H1 (cell line): ENCODE data around the gene ITPR1. TPM values are rescaled to one million over a fixed set of nuclear protein-coding genes. Genes with fewer than 3 reads are reported as not detected.

Experiments
- CTCF ChIA-PET: fragments of 300-600 bp; sonication (Branson Sonifier 250); formaldehyde crosslinking; loops from one replicate; lab custom pipeline; 2021; ENCODE audit not compliant: partially characterized antibody; lab: Charles Lee
- POLR2A ChIA-PET: fragments of 300-600 bp; sonication (Branson Sonifier 250); formaldehyde crosslinking; loops from one replicate; lab custom pipeline; 2021; ENCODE audit warnings: inconsistent platforms; ENCODE audit not compliant: partially characterized antibody; lab: Charles Lee
- DNase-seq, 2 experiments: peaks; one replicate each; pipeline versions ENCODE4 v3.0.0 to v3.0.0-alpha.2; 2010 to 2022; ENCODE audit warnings: low spot score in 2 of 2, low read depth in 1 of 2, mixed read lengths in 1 of 2
- FAIRE-seq: peaks from 2 replicates; lab custom pipeline; 2011; peaks lifted over from hg19 to GRCh38; lab: Jason Lieb, UNC
- H2AFZ ChIP-seq: 2 replicates; pipeline ENCODE4 v1.8.1; 2012; ENCODE audit warnings: low read length, inconsistent platforms
- H2AK5ac ChIP-seq: 2 replicates; pipeline ENCODE4 v1.6.1; 2013; ENCODE audit warnings: low read depth, low read length
- H2BK120ac ChIP-seq: replicated peaks from 2 replicates; pipeline ENCODE3; 2013; ENCODE audit warnings: low read depth, low read length, inconsistent platforms
- H2BK12ac ChIP-seq: 2 replicates; pipeline ENCODE4 v1.6.1; 2013; ENCODE audit warnings: low read depth, low read length
- H2BK15ac ChIP-seq: 2 replicates; pipeline ENCODE4 v1.6.1; 2013; ENCODE audit warnings: low read length
- H2BK20ac ChIP-seq: 2 replicates; pipeline ENCODE4 v1.6.1; 2013; ENCODE audit warnings: low read length
- H2BK5ac ChIP-seq: 2 replicates; pipeline ENCODE4 v1.6.1; 2013; ENCODE audit warnings: low read depth, low read length
- H3K14ac ChIP-seq: 2 replicates; pipeline ENCODE4 v1.6.1; 2013; ENCODE audit warnings: inconsistent platforms; ENCODE audit not compliant: insufficient read length
- H3K18ac ChIP-seq: 2 replicates; pipeline ENCODE4 v1.6.1; 2013; ENCODE audit warnings: low read length; ENCODE audit errors: extremely low read depth
- H3K23ac ChIP-seq: 2 replicates; pipeline ENCODE4 v1.6.1; 2013; ENCODE audit warnings: inconsistent platforms; ENCODE audit not compliant: insufficient read length
- H3K23me2 ChIP-seq: 2 replicates; pipeline ENCODE4 v1.6.1; 2013; ENCODE audit warnings: low read depth, low read length
- H3K27ac ChIP-seq: 2 replicates; pipeline ENCODE4 v1.6.1; 2011; ENCODE audit warnings: low read depth, low read length, inconsistent platforms
- H3K27me3 ChIP-seq, 4 experiments: replicated peaks in 1 of 4; 1 replicate in 1 of 4; 2 replicates in 3 of 4; pipeline versions ENCODE4 v1.6.1 to v1.8.1; 2011 to 2013; ENCODE audit warnings: low read length in 3 of 4, mild to moderate bottlenecking in 3 of 4, inconsistent platforms in 2 of 4, mixed read lengths in 2 of 4, moderate library complexity in 1 of 4; ENCODE audit not compliant: control insufficient read depth in 3 of 4, insufficient read depth in 3 of 4; ENCODE audit errors: extremely low read depth in 1 of 4
- H3K36me3 ChIP-seq, 4 experiments: 2 replicates each; pipeline versions ENCODE4 v1.6.1 to v1.8.1; 2011 to 2013; ENCODE audit warnings: mild to moderate bottlenecking in 4 of 4, low read length in 3 of 4, moderate library complexity in 2 of 4, control low read depth in 1 of 4, inconsistent platforms in 1 of 4; ENCODE audit not compliant: insufficient read depth in 4 of 4, control insufficient read depth in 2 of 4
- H3K4ac ChIP-seq: replicated peaks from 2 replicates; pipeline ENCODE3; 2013; ENCODE audit warnings: low read length, low read depth, mixed read lengths, inconsistent platforms; ENCODE audit not compliant: insufficient read length
- H3K4me1 ChIP-seq, 4 experiments: replicated peaks in 1 of 4; 1 replicate in 1 of 4; 2 replicates in 3 of 4; pipeline versions ENCODE4 v1.6.1 to v1.8.1; 2011 to 2013; ENCODE audit warnings: low read length in 3 of 4, inconsistent platforms in 2 of 4, mixed read lengths in 1 of 4; ENCODE audit not compliant: insufficient read depth in 4 of 4, control insufficient read depth in 3 of 4
- H3K4me2 ChIP-seq, 2 experiments: 2 replicates each; pipeline versions ENCODE4 v1.6.1 to v1.8.1; 2011 to 2013; ENCODE audit warnings: low read depth in 2 of 2, low read length in 2 of 2, control low read depth in 1 of 2, inconsistent platforms in 1 of 2, mild to moderate bottlenecking in 1 of 2; ENCODE audit not compliant: insufficient read depth in 1 of 2
- H3K4me3 ChIP-seq, 4 experiments: fragments of 200-600, 300-600 bp in 1 of 4; sonication (generic), shearing (Covaris generic), sonication (Bioruptor Twin) in 1 of 4; 2 replicates each; pipeline versions ENCODE4 v1.5.1 to v1.8.1; 2011 to 2016; ENCODE audit warnings: low read length in 4 of 4, low read depth in 3 of 4, control low read depth in 2 of 4, inconsistent platforms in 2 of 4, mild to moderate bottlenecking in 2 of 4, mixed read lengths in 1 of 4, moderate library complexity in 1 of 4; ENCODE audit not compliant: insufficient read depth in 2 of 4; ENCODE audit errors: extremely low read depth in 1 of 4
- H3K56ac ChIP-seq: replicated peaks from 2 replicates; pipeline ENCODE3; 2013; ENCODE audit warnings: low read depth, mild to moderate bottlenecking, mixed read lengths, low read length, inconsistent platforms; ENCODE audit not compliant: insufficient read length
- H3K79me1 ChIP-seq: 2 replicates; pipeline ENCODE4 v1.6.1; 2013; ENCODE audit warnings: low read depth, low read length, control low read depth
- H3K79me2 ChIP-seq, 2 experiments: 2 replicates each; pipeline versions ENCODE4 v1.6.1 to v1.8.1; 2012 to 2013; ENCODE audit warnings: low read length in 2 of 2, mild to moderate bottlenecking in 2 of 2, inconsistent platforms in 1 of 2; ENCODE audit not compliant: insufficient read depth in 2 of 2, control insufficient read depth in 1 of 2
- H3K9ac ChIP-seq, 4 experiments: replicated peaks in 1 of 4; 1 replicate in 1 of 4; 2 replicates in 3 of 4; pipeline versions ENCODE4 v1.6.1 to v1.8.1; 2011 to 2013; ENCODE audit warnings: low read depth in 3 of 4, low read length in 3 of 4, control low read depth in 2 of 4, mild to moderate bottlenecking in 2 of 4, moderate library complexity in 2 of 4, inconsistent platforms in 1 of 4; ENCODE audit errors: extremely low read depth in 1 of 4
- H3K9me3 ChIP-seq, 2 experiments: 2 replicates each; pipeline versions ENCODE4 v1.6.1 to v1.8.1; 2012 to 2013; ENCODE audit warnings: mild to moderate bottlenecking in 2 of 2, moderate library complexity in 2 of 2, control low read depth in 1 of 2, inconsistent platforms in 1 of 2, low read depth in 1 of 2, low read length in 1 of 2, mixed read lengths in 1 of 2; ENCODE audit not compliant: insufficient read depth in 2 of 2
- H4K20me1 ChIP-seq, 2 experiments: replicated peaks in 1 of 2; 2 replicates each; pipeline versions ENCODE3 to v1.8.1; 2011 to 2013; ENCODE audit warnings: inconsistent platforms in 2 of 2, low read length in 2 of 2, mild to moderate bottlenecking in 1 of 2; ENCODE audit not compliant: insufficient read depth in 2 of 2, control insufficient read depth in 1 of 2
- H4K5ac ChIP-seq: 2 replicates; pipeline ENCODE4 v1.6.1; 2013; ENCODE audit warnings: low read length, low read depth, mixed read lengths, inconsistent platforms; ENCODE audit not compliant: insufficient read length
- H4K8ac ChIP-seq: 2 replicates; pipeline ENCODE4 v1.8.0; 2013; ENCODE audit warnings: mild to moderate bottlenecking, moderate library complexity, low read length, inconsistent platforms; ENCODE audit not compliant: insufficient read depth; ENCODE audit errors: extremely low read depth
- H4K91ac ChIP-seq: replicated peaks from 2 replicates; pipeline ENCODE3; 2013; ENCODE audit warnings: low read length, mixed read lengths, inconsistent platforms; ENCODE audit not compliant: insufficient read length
- CBX8 ChIP-seq: fragments of 300-800, 300-1000 bp; sonication (generic); IDR thresholded peaks from 2 replicates; pipeline ENCODE4 v1.7.1; 2016; ENCODE audit warnings: low read depth, low read length, borderline replicate concordance
- FOSL1 ChIP-seq: IDR thresholded peaks from 2 replicates; pipeline ENCODE4 v1.6.1; 2011; ENCODE audit warnings: mild to moderate bottlenecking, low read depth, low read length, moderate library complexity; ENCODE audit not compliant: insufficient read depth
- JUN ChIP-seq: IDR thresholded peaks from 2 replicates; pipeline ENCODE4 v1.6.1; 2011; ENCODE audit warnings: low read depth, mild to moderate bottlenecking, improper control_type of control experiment, low read length
- KDM1A ChIP-seq: fragments of 200-600, 300-600 bp; sonication (generic); IDR thresholded peaks from 2 replicates; pipeline ENCODE4 v1.7.1; 2016; ENCODE audit warnings: mild to moderate bottlenecking, low read length, borderline replicate concordance
- MAX ChIP-seq: IDR thresholded peaks from 2 replicates; pipeline ENCODE4 v1.6.1; 2012; ENCODE audit warnings: inconsistent platforms
- RAD21 ChIP-seq, 2 experiments: IDR thresholded peaks in 1 of 2; conservative IDR thresholded peaks in 1 of 2; 2 replicates each; pipeline ENCODE4 v1.6.1; 2011; ENCODE audit warnings: low read depth in 2 of 2, low read length in 2 of 2, improper control_type of control experiment in 1 of 2, inconsistent platforms in 1 of 2, mild to moderate bottlenecking in 1 of 2, moderate library complexity in 1 of 2
- RFX5 ChIP-seq: IDR thresholded peaks from 2 replicates; pipeline ENCODE4 v1.6.1; 2011; ENCODE audit warnings: low read depth, low read length, improper control_type of control experiment, borderline replicate concordance
- RXRA ChIP-seq: IDR thresholded peaks from 2 replicates; pipeline ENCODE4 v1.6.1; 2011; ENCODE audit warnings: low read depth, mild to moderate bottlenecking, low read length, moderate library complexity; ENCODE audit not compliant: insufficient read depth
- SAP30 ChIP-seq: fragments of 300-600 bp; sonication (generic); IDR thresholded peaks from 2 replicates; pipeline ENCODE4 v1.7.1; 2012; ENCODE audit warnings: low read length, moderate library complexity, mild to moderate bottlenecking, inconsistent platforms; ENCODE audit not compliant: insufficient read depth, insufficient replicate concordance
- SIN3A ChIP-seq, 2 experiments: IDR thresholded peaks in 1 of 2; conservative IDR thresholded peaks in 1 of 2; 2 replicates each; pipeline ENCODE4 v1.6.1; 2011 to 2012; ENCODE audit warnings: low read length in 2 of 2, improper control_type of control experiment in 1 of 2, low read depth in 1 of 2, mild to moderate bottlenecking in 1 of 2
- SIX5 ChIP-seq: IDR thresholded peaks from 2 replicates; pipeline ENCODE4 v1.6.1; 2011; ENCODE audit warnings: mild to moderate bottlenecking, low read depth, low read length
- TAF1 ChIP-seq: IDR thresholded peaks from 2 replicates; pipeline ENCODE4 v1.6.1; 2011; ENCODE audit warnings: mild to moderate bottlenecking, low read depth, low read length
- WGBS, 2 experiments: shearing (Covaris generic) in 1 of 2; methylation state at CpG; one replicate each; pipeline versions ENCODE4 v1.1.6 to v1.1.7; 2013 to 2015; ENCODE audit warnings: low lambda C conversion rate in 2 of 2, mixed read lengths in 2 of 2, inconsistent platforms in 1 of 2, low coverage in 1 of 2, missing lambda C conversion rate in 1 of 2; ENCODE audit not compliant: insufficient replicate concordance in 2 of 2, insufficient coverage in 1 of 2, insufficient read length in 1 of 2; ENCODE audit errors: extremely low coverage in 1 of 2, missing lambda C conversion rate in 1 of 2; 5-methylcytosine and 5-hydroxymethylcytosine counted together
- polyA plus RNA-seq, 7 experiments: library from polyadenylated mRNA; depleted of rRNA in 3 of 7; stranded (reverse) in 5 of 7; unstranded in 2 of 7; fragments of >200 nt in 5 of 7; fragments of 200-250 nt in 2 of 7; gene quantifications; 1 replicate in 5 of 7; 2 replicates in 1 of 7; 4 replicates in 1 of 7; pipeline versions ENCODE4 v1.2.1 to v1.2.3, GENCODE V29; 2011 to 2013; ENCODE audit warnings: missing spikeins in 2 of 7, mixed read lengths in 2 of 7
- total RNA-seq: library from RNA; stranded (reverse); fragmentation: NEBNext Ultra II Directional; extraction: Animal tissue kit (Norgen Biotek cat#: 25700); gene quantifications from 2 replicates; pipeline ENCODE4 v1.2.1, GENCODE V29; 2021

The ITPR1 gene
- total and polyA plus RNA-seq, 2 of the 8 experiments (the other 6 are each of a cell fraction or from before 2014, with no cell fraction given): 2.5 to 16.3 TPM

- Histone ChIP-seq H2BK15ac (no peak overlapping the region), H3K9ac (no peak overlapping the region), H3K23me2 (no peaks in the 10 kb centered on the region), H2BK120ac (no peak overlapping the region), H2AFZ (no peak overlapping the region), H3K56ac (no peak overlapping the region), H2BK5ac (no peak overlapping the region), H3K4me1 (no peaks in the 10 kb centered on the region), H3K27me3 (no peaks in the 10 kb centered on the region), H3K36me3 (no peaks in the 10 kb centered on the region), H3K4me2 (no peak overlapping the region), H3K4ac (no peak overlapping the region), H3K9me3 (no peaks in the 10 kb centered on the region), H4K5ac (no peak overlapping the region), H3K27ac (no peak overlapping the region), H3K14ac (no peak overlapping the region), H3K79me2 (no peaks in the 10 kb centered on the region), H3K79me1 (no peaks in the 10 kb centered on the region), H4K91ac (no peak overlapping the region), H4K8ac (no peak overlapping the region), H4K20me1 (no peaks in the 10 kb centered on the region), H3K4me3 (no peak overlapping the region), H3K23ac (no peak overlapping the region), H2AK5ac (no peak overlapping the region), H2BK12ac (no peak overlapping the region), H3K18ac (no peak overlapping the region), H2BK20ac (no peak overlapping the region)
- DNase-seq: no peak
- POLR2A ChIA-PET: no interaction called here
- WGBS, 2 experiments: 87% methylated on average over 12 of the region's 12 CpGs; no CpG with 5 or more reads in 1 of the 2 experiments
- FAIRE-seq: no peak
- CTCF ChIA-PET: interaction anchor here (1.0 to 1.3 kb wide), 4 partner anchors 14 to 217 kb away, joined by 3 to 4 read pairs (median 3); no protein-coding TSS in a partner anchor
- TF ChIP-seq TAF1 (no peak), RFX5 (no peak), FOSL1 (no peak), SIN3A (conservative IDR thresholded peaks at IDR 0.05 in 1 of 2, IDR thresholded peaks at IDR 0.05 in 1 of 2; ENCODE audit: low read depth in 1 of 2, low read length in 2 of 2) (no peak), JUN (no peak), RXRA (no peak), SIX5 (no peak), SAP30 (no peak), KDM1A (no peak), MAX (no peak), CBX8 (no peak), RAD21 (IDR thresholded peaks at IDR 0.05 in 1 of 2, conservative IDR thresholded peaks at IDR 0.05 in 1 of 2; ENCODE audit: low read depth in 2 of 2, low read length in 2 of 2) (no peak)
Measured at GRCh38 chr3:4759689-4760312, 266.7 kb downstream of the ITPR1 start.
